Mucosa of descending colon (tissue), 3 donors: ENCODE measurements around the gene SCYGR7. TPM values are rescaled to one million over a fixed set of nuclear protein-coding genes. Genes with fewer than 3 reads are reported as not detected.

ENCODE experiments used
- ATAC-seq: fragments of 200-7000 bp; cut with Tn5 transposase; one replicate; pipeline ENCODE4 v1.9.1; 2020; ENCODE audit warnings: mild to moderate bottlenecking, moderate library complexity
- DNase-seq, 3 donors: peaks; one replicate each; pipeline ENCODE4 v3.0.0-alpha.2; 2020
- H3K36me3 ChIP-seq: fragments of 200-600 bp; one replicate; pipeline ENCODE4 v1.8.0; 2021; ENCODE audit warnings: low read depth, mild to moderate bottlenecking
- H3K4me1 ChIP-seq: fragments of 200-600 bp; one replicate; pipeline ENCODE4 v1.8.0; 2021; ENCODE audit warnings: low read depth, mild to moderate bottlenecking
- H3K4me3 ChIP-seq: fragments of 200-600 bp; one replicate; pipeline ENCODE4 v1.8.0; 2021; ENCODE audit warnings: mild to moderate bottlenecking
- H3K9me3 ChIP-seq: fragments of 200-600 bp; one replicate; pipeline ENCODE4 v1.8.0; 2021; ENCODE audit warnings: mild to moderate bottlenecking
- CTCF ChIP-seq: fragments of 200-600 bp; IDR thresholded peaks from one replicate; pipeline ENCODE4 v1.8.0; 2022; ENCODE audit warnings: antibody characterized with exemption, mild to moderate bottlenecking
- intact Hi-C, 2 donors: fragments of 100-400 bp; cut with DNase I in 1 of 2; cut with micrococcal nuclease in 1 of 2; formaldehyde crosslinking; loops; one replicate each; pipeline versions ENCODE4 v1.11.0 to v1.11.1; 2022; cut with DNase I, micrococcal nuclease
- total RNA-seq, 3 donors: library from RNA; stranded (reverse); fragmentation: NEBNext Ultra II Directional in 2 of 3; extraction: Animal tissue kit (Norgen Biotek cat#: 25700) in 2 of 3; gene quantifications; one replicate each; pipeline versions ENCODE4 v1.2.1 to v1.2.4, GENCODE V29; 2021 to 2023
- donor health status: DM: no; HTN: no; CAD: no; lungs with moderate emphysema.
- donor health status: DM: no; HTN: no; CAD: no.
- donor health status: DM: no; HTN: yes; CAD: no.

SCYGR7 gene
- total RNA-seq, 3 donors from 2014 or later = not detected

GRCh38 chr2:227761740-227762476 lies 33.8 kb downstream of the SCYGR7 start:
- no peaks in the 10 kb centered on the region for H3K9me3 ChIP-seq
- H3K36me3 ChIP-seq = no peaks in the 10 kb centered on the region
- TF ChIP-seq CTCF = no peak
- peaks cover 23% of the 10 kb centered on the region for H3K4me1 ChIP-seq
- H3K4me3 ChIP-seq = no peak overlapping the region
- peak; percentile 90 for ATAC-seq
- no peak for DNase-seq
- intact Hi-C loops = no loop called here

DNA sequence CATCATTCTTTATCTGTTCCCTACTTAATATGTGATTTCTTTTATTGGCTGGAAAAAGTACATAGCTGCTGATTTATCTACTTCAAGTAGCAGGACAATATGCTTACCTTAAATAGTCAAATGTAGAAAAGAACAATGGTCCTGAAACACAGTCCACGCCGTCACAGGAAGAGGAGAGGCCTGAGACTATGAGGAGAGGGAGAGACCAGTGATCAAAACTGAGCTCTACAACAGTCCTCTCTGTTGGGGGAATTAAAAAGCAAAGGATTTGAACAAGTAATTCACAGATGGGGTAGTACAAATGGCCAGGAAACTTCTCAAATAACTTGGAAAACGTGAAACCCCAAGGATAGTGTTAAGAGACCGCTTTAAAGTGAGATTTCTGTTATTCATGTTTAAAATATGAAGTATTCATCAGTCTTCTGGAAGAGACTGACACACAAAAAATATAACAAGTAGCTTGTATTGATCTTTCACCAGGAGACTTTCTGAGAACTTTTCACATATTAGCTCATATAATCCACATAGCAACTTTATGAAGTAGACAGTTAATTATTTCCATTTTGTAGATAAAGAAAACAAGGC lies 37.7 kb downstream of the SCYGR7 start:
- Histone ChIP-seq H3K36me3 (no peaks in the 10 kb centered on the region), H3K9me3 (no peaks in the 10 kb centered on the region), H3K4me3 (no peak overlapping the region), H3K4me1 (peaks cover 21% of the 10 kb centered on the region)
- ATAC-seq (no peak), DNase-seq (no peak)
- TF ChIP-seq CTCF = no peak
- intact Hi-C loops = loop anchor here (5.0 kb wide), 2 partner anchors 104 to 109 kb away; no protein-coding TSS in a partner anchor

DNA sequence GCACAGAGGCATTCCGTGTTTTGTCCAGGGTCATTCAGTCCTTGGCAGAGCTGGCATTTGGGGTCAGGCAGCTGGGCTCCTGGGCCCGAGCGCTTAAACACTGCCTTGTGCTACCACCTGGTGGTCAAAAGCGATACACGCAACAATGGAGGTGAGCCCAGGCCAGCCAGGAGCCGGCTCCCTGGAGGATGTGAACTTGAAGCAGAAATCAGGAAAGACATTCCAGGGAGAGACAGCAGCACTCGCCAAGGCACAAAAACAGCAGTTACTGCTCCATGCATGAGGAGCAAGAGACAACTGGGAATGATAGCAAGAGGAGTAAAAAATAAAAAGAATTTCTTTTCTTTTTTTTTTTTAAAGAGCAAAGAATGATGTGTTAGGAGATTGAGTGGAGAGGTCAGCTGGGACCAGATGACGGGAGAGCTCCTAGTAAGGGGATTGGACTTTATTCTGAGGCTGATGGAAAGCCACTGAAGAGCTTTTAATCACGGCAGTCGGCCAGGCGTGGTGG lies 38.3 kb downstream of the SCYGR7 start:
- intact Hi-C loops = loop anchor here (5.0 kb wide), 2 partner anchors 104 to 109 kb away; no protein-coding TSS in a partner anchor
- Histone ChIP-seq H3K9me3 (no peaks in the 10 kb centered on the region), H3K4me3 (no peak overlapping the region), H3K36me3 (no peaks in the 10 kb centered on the region), H3K4me1 (peaks cover 15% of the 10 kb centered on the region)
- TF ChIP-seq CTCF = peak; percentile 63
- DNase-seq (peak; percentile 74 to 90 (median 84)), ATAC-seq (peak; percentile 80)

- Histone ChIP-seq H3K4me3 (no peak overlapping the region), H3K9me3 (no peaks in the 10 kb centered on the region), H3K4me1 (peaks cover 8% of the 10 kb centered on the region), H3K36me3 (no peaks in the 10 kb centered on the region)
- no peak for TF ChIP-seq CTCF
- peak in 1 of 3 donors; percentile 54 for DNase-seq
- intact Hi-C loops = loop anchor here (5.0 kb wide), 2 partner anchors 106 to 111 kb away; no protein-coding TSS in a partner anchor
- no peak for ATAC-seq
Measured at GRCh38 chr2:227767830-227768229, 39.7 kb downstream of the SCYGR7 start.

GRCh38 chr2:227772197-227772661 lies 44.1 kb downstream of the SCYGR7 start:
- no peak for ATAC-seq
- Histone ChIP-seq H3K4me3 (no peak overlapping the region), H3K4me1 (peaks cover 4% of the 10 kb centered on the region), H3K36me3 (no peaks in the 10 kb centered on the region), H3K9me3 (no peaks in the 10 kb centered on the region)
- TF ChIP-seq CTCF = no peak
- no peak for DNase-seq
- intact Hi-C loops = no loop called here
